Measurements from ENCODE around the gene GATAD1. TPM values are rescaled to one million over a fixed set of nuclear protein-coding genes. Genes with fewer than 3 reads are reported as not detected.

The GATAD1 gene
- total and polyA plus RNA-seq, 10 of the 15 experiments (the other 5 are each of a cell fraction or from before 2014, with no cell fraction given), result 5.5 to 45.2 (median 14.2) TPM

- H3K27ac ChIP-seq (ENCODE audit: control insufficient read depth, insufficient read depth), result no peak overlapping the region
- H4K20me1 ChIP-seq (ENCODE audit: control insufficient read depth, insufficient read depth), result no peaks in the 10 kb centered on the region
Measured at GRCh38 chr7:92456236-92456635, 9.0 kb downstream of the GATAD1 start.

More at GRCh38 chr7:92456236-92456635, 9.0 kb downstream of the GATAD1 start:
- no peak overlapping the region for H2AFZ ChIP-seq (ENCODE audit: control insufficient read depth, low read depth, low read length)
- ATAC-seq (no peak), FAIRE-seq (no peak), DNase-seq (ENCODE audit: low read depth, low spot score) (no peak)
- no peak overlapping the region for H3K9ac ChIP-seq (ENCODE audit: control insufficient read depth, insufficient read depth, low read length)
- H3K4me1 ChIP-seq (ENCODE audit: control insufficient read depth, insufficient read depth, low read length), result no peaks in the 10 kb centered on the region
- no peak overlapping the region for H3K4me2 ChIP-seq (ENCODE audit: control insufficient read depth, insufficient read depth)
- RAD21 ChIA-PET (ENCODE audit: unreplicated experiment), result no interaction called here
- no TSS peak for BruUV-seq (replicated peaks)
- SMC1A ChIA-PET (ENCODE audit: uncharacterized antibody, unreplicated experiment), result no interaction called here
- in situ Hi-C loops (cut with MboI), result no loop called here
- POLR2A ChIA-PET, result no interaction called here
- CTCF ChIA-PET, result interaction anchor here (3.1 kb wide), 1 partner anchor 8 kb away, joined by 15 read pairs; the partner anchor contains the start of gene GATAD1
- no peaks in the 10 kb centered on the region for H3K27me3 ChIP-seq (replicated peaks in 1 of 2; ENCODE audit: control insufficient read depth in 2 of 2, insufficient read depth in 2 of 2, low read length in 1 of 2)
- H3K79me2 ChIP-seq (ENCODE audit: control insufficient read depth, insufficient read depth, low read length), result no peaks in the 10 kb centered on the region
- TF ChIP-seq CBX3 (IDR thresholded peaks at IDR 0.05; ENCODE audit: borderline replicate concordance, low read depth) (no peak), NR2C1 (IDR thresholded peaks at IDR 0.05) (no peak), PRDM15 (CRISPR knock-in tag; IDR thresholded peaks at IDR 0.05) (no peak), MXI1 (IDR thresholded peaks at IDR 0.05; ENCODE audit: low read depth, low read length) (no peak), MEF2B (IDR thresholded peaks at IDR 0.05; ENCODE audit: partially characterized antibody, poor library complexity, severe bottlenecking) (no peak), RB1 (IDR thresholded peaks at IDR 0.05; ENCODE audit: borderline replicate concordance) (no peak), POLR2A (IDR thresholded peaks at IDR 0.05; ENCODE audit: low read depth, low read length) (no peak)
- H3K9me3 ChIP-seq (replicated peaks; ENCODE audit: control insufficient read depth, insufficient read depth, low read length), result no peaks in the 10 kb centered on the region
- no peak overlapping the region for H3K4me3 ChIP-seq
- 98% methylated on average over 2 of the region's 2 CpGs for WGBS (ENCODE audit: insufficient coverage, insufficient replicate concordance, low lambda C conversion rate, missing lambda C conversion rate)
- intact Hi-C loops (cut with micrococcal nuclease; ENCODE audit: unreplicated experiment), result no loop called here
- H3K36me3 ChIP-seq (ENCODE audit: control insufficient read depth in 2 of 2, insufficient read depth in 2 of 2, low read length in 1 of 2), result peaks cover 2 to 18% of the 10 kb centered on the region in 2 experiments

Data from GM12878 (cell line).